ENCODE measurements around the gene TLE4.
"Not testable (repeated sequence)": the region's sequence is repeated elsewhere in the genome, so short reads cannot be mapped to it uniquely, and the experiment has no call there.

The TLE4 gene

GRCh38 chr9:79751895-79752466 is 180.2 kb downstream of the TLE4 start:
- not testable (repeated sequence) for DNase-seq

- no peak for DNase-seq
Measured at GRCh38 chr9:79756414-79756813, 184.6 kb downstream of the TLE4 start.

- DNase-seq, result no peak
Measured at GRCh38 chr9:79757074-79757473, 185.3 kb downstream of the TLE4 start.

GRCh38 chr9:79757881-79758669 is 186.3 kb downstream of the TLE4 start:
- no peak for DNase-seq

- DNase-seq, result no peak
Measured at GRCh38 chr9:79759460-79759859, 187.7 kb downstream of the TLE4 start.

- no peak for DNase-seq
Measured at GRCh38 chr9:79762070-79762469, 190.3 kb downstream of the TLE4 start.

- no peak for DNase-seq
Measured at GRCh38 chr9:79763671-79764285, 192.0 kb downstream of the TLE4 start.

GRCh38 chr9:79764374-79764773 is 192.6 kb downstream of the TLE4 start:
- no peak for DNase-seq

- no peak for DNase-seq
Measured at GRCh38 chr9:79765466-79765865, 193.7 kb downstream of the TLE4 start.

GRCh38 chr9:79766091-79766490 is 194.3 kb downstream of the TLE4 start:
- DNase-seq, result no peak

- DNase-seq, result no peak
Measured at GRCh38 chr9:79768194-79768593, 196.4 kb downstream of the TLE4 start.

GRCh38 chr9:79769476-79770275 is 197.9 kb downstream of the TLE4 start:
- DNase-seq, result no peak

- no peak for DNase-seq
Measured at GRCh38 chr9:79774356-79774755, 202.6 kb downstream of the TLE4 start.
